ENCODE measurements around the gene LY86. TPM values are rescaled to one million over a fixed set of nuclear protein-coding genes. Genes with fewer than 3 reads are reported as not detected.

The LY86 gene
- total and polyA plus RNA-seq, 8 donors, result 0.16 to 6.1 (median 0.59) TPM; not detected in 1

GRCh38 chr6:6688951-6689350 lies 100.4 kb downstream of the LY86 start:
- H3K9me3 ChIP-seq, result no peaks in the 10 kb centered on the region
- no peak overlapping the region for H3K4me3 ChIP-seq
- intact Hi-C loops (cut with DNase I), result no loop called here
- no peaks in the 10 kb centered on the region for H3K27me3 ChIP-seq
- H3K36me3 ChIP-seq, result no peaks in the 10 kb centered on the region
- peaks cover 15 to 24% (median 18%) of the 10 kb centered on the region in 3 donors for H3K4me1 ChIP-seq
- WGBS, 2 donors, result 82 to 88% methylated on average over 1 of the region's 1 CpG
- FAIRE-seq (no peak), ATAC-seq (no peak), DNase-seq (no peak)
- no peak for TF ChIP-seq CTCF (IDR thresholded peaks at IDR 0.05)
- H3K27ac ChIP-seq, result peak overlapping the region in 2 of 4 donors; percentile 43 to 45

- FAIRE-seq, result no peak
Observed at GRCh38 chr6:6689400-6690143, 101.1 kb downstream of the LY86 start.

GRCh38 chr6:6690144-6690483 lies 101.6 kb downstream of the LY86 start:
- no peak for FAIRE-seq
- TF ChIP-seq CTCF (IDR thresholded peaks at IDR 0.05), result no peak
- 94 to 95% methylated on average over 2 of the region's 2 CpGs for WGBS, 2 donors
- Histone ChIP-seq H3K4me3 (no peak overlapping the region), H3K27ac (peak overlapping the region in 1 of 4 donors; percentile 43), H3K4me1 (peaks cover 7 to 16% (median 12%) of the 10 kb centered on the region in 3 donors), H3K9me3 (no peaks in the 10 kb centered on the region), H3K36me3 (no peaks in the 10 kb centered on the region), H3K27me3 (no peaks in the 10 kb centered on the region)
- no peak for ATAC-seq
- no peak for DNase-seq
- intact Hi-C loops (cut with DNase I), result no loop called here

More at GRCh38 chr6:6689400-6690143, 101.1 kb downstream of the LY86 start:
- DNase-seq (no peak), ATAC-seq (no peak)
- Histone ChIP-seq H3K36me3 (no peaks in the 10 kb centered on the region), H3K27me3 (no peaks in the 10 kb centered on the region), H3K9me3 (no peaks in the 10 kb centered on the region), H3K4me1 (peaks cover 9 to 18% (median 12%) of the 10 kb centered on the region in 3 donors), H3K27ac (peak overlapping the region in 1 of 4 donors; percentile 43), H3K4me3 (no peak overlapping the region)
- intact Hi-C loops (cut with DNase I), result no loop called here
- 64 to 65% methylated on average over 2 of the region's 2 CpGs for WGBS, 2 donors
- TF ChIP-seq CTCF (IDR thresholded peaks at IDR 0.05), result no peak

- WGBS, 2 donors, result 64 to 65% methylated on average over 6 of the region's 6 CpGs
- no peak for FAIRE-seq
- no peak for ATAC-seq
- no peaks in the 10 kb centered on the region for H3K36me3 ChIP-seq
- peaks cover 0 to 7% (median 6%) of the 10 kb centered on the region in 3 donors for H3K4me1 ChIP-seq
- TF ChIP-seq CTCF (IDR thresholded peaks at IDR 0.05), result no peak
- H3K4me3 ChIP-seq, result no peak overlapping the region
- intact Hi-C loops (cut with DNase I), result no loop called here
- H3K27ac ChIP-seq, result no peak overlapping the region
- no peak for DNase-seq
- H3K9me3 ChIP-seq, result no peaks in the 10 kb centered on the region
- no peaks in the 10 kb centered on the region for H3K27me3 ChIP-seq
Observed at GRCh38 chr6:6694368-6694780, 105.9 kb downstream of the LY86 start.

Measured in pancreas (tissue), 10 donors.